OCI-LY3 (cell line): ENCODE results near the gene IGFBP6.

Experiments used
- CTCF ChIP-seq: fragments of 200-600, 300-600 bp; sonication (generic); IDR thresholded peaks from 2 replicates; pipeline ENCODE4 v1.5.1; 2014; ENCODE audit warnings: antibody characterized with exemption, low read length, low read depth
- EZH2phosphoT487 ChIP-seq: fragments of 200-600 bp; shearing (Covaris generic); IDR thresholded peaks from 2 replicates; pipeline ENCODE4 v1.6.1; 2018; ENCODE audit warnings: antibody characterized with exemption, mixed run types, low read depth

GRCh38 chr12:53048780-53049401 lies 48.6 kb upstream of the IGFBP6 start:
- no peak for TF ChIP-seq CTCF
- TF ChIP-seq EZH2phosphoT487, result no peak
